Right lobe of liver (tissue), 4 donors: ENCODE results near the gene ZNF521.

Experiments used
- CTCF ChIP-seq, 4 donors: fragments of 200-600 bp in 3 of 4; fragments of 450-650 bp in 1 of 4; IDR thresholded peaks; one replicate each; pipeline versions ENCODE4 v1.5.1 to v1.8.0; 2016 to 2022; ENCODE audit warnings: antibody characterized with exemption in 4 of 4, mild to moderate bottlenecking in 2 of 4
- POLR2A ChIP-seq: fragments of 450-650 bp; IDR thresholded peaks from one replicate; pipeline ENCODE4 v1.6.1; 2017; ENCODE audit warnings: antibody characterized with exemption, mild to moderate bottlenecking
- donor health status: DM: no; HTN: no; CAD: no.
- donor health status: DM: no; HTN: no; CAD: no.
- donor health status: DM: no; HTN: yes; CAD: no.

DNA sequence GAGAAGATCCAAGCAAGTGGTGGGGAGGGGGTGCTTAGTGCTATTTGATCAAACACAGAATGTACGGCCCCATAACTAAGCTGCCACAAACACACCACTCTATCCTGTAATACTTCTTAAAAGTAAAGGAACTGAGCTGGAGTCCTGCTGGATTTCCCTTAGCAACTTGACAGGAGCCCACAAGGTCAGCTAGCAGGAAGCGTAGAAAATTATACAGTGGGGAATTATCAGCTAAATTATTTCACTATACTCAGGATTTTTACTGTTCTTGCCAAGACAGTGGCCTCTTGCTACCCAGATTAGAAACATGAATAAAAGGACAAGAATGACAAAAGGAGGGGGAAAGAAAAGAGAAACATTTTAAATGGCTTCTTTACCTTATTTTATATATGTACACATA lies 217.1 kb downstream of the ZNF521 start:
- TF ChIP-seq CTCF (IDR thresholded peaks at IDR 0.05) (no peak), POLR2A (no peak)
